Smooth muscle cell (in vitro differentiated cells): ENCODE data around the gene SSR2. TPM values are rescaled to one million over a fixed set of nuclear protein-coding genes. Genes with fewer than 3 reads are reported as not detected.

Experiments used
- DNase-seq: peaks from one replicate; lab custom pipeline; 2025; ENCODE audit not compliant: unreplicated experiment; lab: John Stamatoyannopoulos, UW
- H2AFZ ChIP-seq: fragments of 200-600 bp; sonication (generic); 2 replicates; pipeline ENCODE4 v1.6.0; 2016; ENCODE audit warnings: antibody characterized with exemption, low read depth, mild to moderate bottlenecking
- H3F3A ChIP-seq: fragments of 200-600 bp; sonication (generic); 2 replicates; pipeline ENCODE4 v1.6.0; 2017; ENCODE audit warnings: antibody characterized with exemption, low read depth
- H3K27ac ChIP-seq: fragments of 200-600 bp; sonication (generic); 2 replicates; pipeline ENCODE4 v1.5.1; 2016; ENCODE audit warnings: low read depth, mild to moderate bottlenecking
- H3K27me3 ChIP-seq: fragments of 200-600 bp; sonication (generic); 2 replicates; pipeline ENCODE4 v1.6.1; 2016; ENCODE audit warnings: low read depth, mild to moderate bottlenecking
- H3K36me3 ChIP-seq: fragments of 200-600 bp; sonication (generic); 2 replicates; pipeline ENCODE4 v1.5.1; 2016; ENCODE audit warnings: low read depth
- H3K4me1 ChIP-seq: fragments of 200-600 bp; sonication (generic); 2 replicates; pipeline ENCODE4 v1.5.1; 2016; ENCODE audit warnings: low read depth
- H3K4me2 ChIP-seq: fragments of 200-600 bp; sonication (generic); 2 replicates; pipeline ENCODE4 v1.6.0; 2016; ENCODE audit warnings: mild to moderate bottlenecking
- H3K4me3 ChIP-seq: fragments of 200-600 bp; sonication (generic); 2 replicates; pipeline ENCODE4 v1.5.1; 2016; ENCODE audit warnings: mild to moderate bottlenecking
- H3K79me2 ChIP-seq: fragments of 200-600 bp; sonication (generic); 2 replicates; pipeline ENCODE4 v1.6.0; 2016; ENCODE audit warnings: low read depth, mild to moderate bottlenecking
- H3K9ac ChIP-seq: fragments of 200-600 bp; sonication (generic); 2 replicates; pipeline ENCODE4 v1.6.0; 2016; ENCODE audit warnings: low read depth
- H3K9me3 ChIP-seq: fragments of 200-600 bp; sonication (generic); replicated peaks from 2 replicates; pipeline ENCODE4 v1.5.1; 2016; ENCODE audit warnings: low read depth
- H4K20me1 ChIP-seq: fragments of 200-600 bp; sonication (generic); 2 replicates; pipeline ENCODE4 v1.6.0; 2016; ENCODE audit warnings: low read depth
- CTCF ChIP-seq: fragments of 200-600 bp; sonication (generic); IDR thresholded peaks from 2 replicates; pipeline ENCODE4 v1.5.1; 2017; ENCODE audit warnings: borderline replicate concordance, mild to moderate bottlenecking, antibody characterized with exemption; ENCODE audit not compliant: insufficient read depth, poor library complexity, severe bottlenecking
- WGBS: methylation state at CpG from one replicate; pipeline ENCODE4 v1.1.7; 2016; ENCODE audit warnings: low lambda C conversion rate; 5-methylcytosine and 5-hydroxymethylcytosine counted together
- polyA plus RNA-seq: library from polyadenylated mRNA; unstranded; fragments of >200 nt; fragmentation: Nextera tagmentation; extraction: Ambion mirVana; gene quantifications from 2 replicates; pipeline ENCODE4 v1.2.1, GENCODE V29; 2016
- total RNA-seq: library from RNA; depleted of rRNA; stranded (reverse); fragments of >200 nt; gene quantifications from 2 replicates; pipeline ENCODE4 v1.2.3, GENCODE V29; 2014

The SSR2 gene
- total and polyA plus RNA-seq, 2 experiments from 2014 or later, result 447 to 457 TPM

DNA sequence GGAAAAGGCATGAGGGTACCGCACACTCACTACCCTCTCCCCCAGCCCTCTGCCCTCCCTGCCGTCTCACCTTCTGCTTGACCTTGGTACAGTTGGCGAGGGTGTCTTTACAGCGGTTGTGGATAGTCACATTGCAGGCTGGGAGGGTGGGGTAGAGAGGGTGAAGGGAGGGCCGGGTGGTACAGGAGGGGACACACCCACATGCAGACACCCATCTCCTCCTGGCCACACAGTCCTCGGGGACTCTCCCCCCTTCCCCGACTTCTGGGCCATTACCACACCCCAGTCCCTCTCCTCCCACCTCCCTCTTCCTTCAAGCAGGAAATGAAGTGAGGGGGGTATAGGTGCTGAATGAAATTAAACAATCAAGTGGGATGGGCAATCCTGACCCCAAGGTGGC, 54.0 kb downstream of the SSR2 start:
- Histone ChIP-seq H3K79me2 (peaks cover 56% of the 10 kb centered on the region), H4K20me1 (peaks cover 80% of the 10 kb centered on the region), H3K36me3 (no peaks in the 10 kb centered on the region), H3K27ac (no peak overlapping the region), H3K4me2 (no peak overlapping the region), H3K9ac (no peak overlapping the region), H3K27me3 (no peaks in the 10 kb centered on the region), H3K9me3 (no peaks in the 10 kb centered on the region), H3F3A (peaks cover 4% of the 10 kb centered on the region), H3K4me1 (peaks cover 32% of the 10 kb centered on the region), H3K4me3 (no peak overlapping the region), H2AFZ (no peak overlapping the region)
- no peak for DNase-seq
- no peak for TF ChIP-seq CTCF
- WGBS, result 95% methylated on average over 6 of the region's 7 CpGs

- no peak overlapping the region for H3K27ac ChIP-seq
- WGBS, result 92% methylated on average over 9 of the region's 9 CpGs
These were observed 54.6 kb downstream of the SSR2 start for GRCh38 chr1:155966135-155966534.

GRCh38 chr1:155964193-155964592, 56.6 kb downstream of the SSR2 start:
- WGBS, result 93% methylated on average over 7 of the region's 7 CpGs
- Histone ChIP-seq H2AFZ (no peak overlapping the region), H3K4me1 (peaks cover 19% of the 10 kb centered on the region), H3K4me3 (no peak overlapping the region), H4K20me1 (peaks cover 78% of the 10 kb centered on the region), H3K36me3 (no peaks in the 10 kb centered on the region), H3K79me2 (peaks cover 38% of the 10 kb centered on the region), H3F3A (no peaks in the 10 kb centered on the region), H3K27ac (no peak overlapping the region), H3K9me3 (no peaks in the 10 kb centered on the region), H3K4me2 (no peak overlapping the region), H3K9ac (no peak overlapping the region), H3K27me3 (no peaks in the 10 kb centered on the region)
- no peak for TF ChIP-seq CTCF
- no peak for DNase-seq

More at GRCh38 chr1:155966135-155966534, 54.6 kb downstream of the SSR2 start:
- Histone ChIP-seq H4K20me1 (peaks cover 79% of the 10 kb centered on the region), H3F3A (peaks cover 4% of the 10 kb centered on the region), H3K9ac (no peak overlapping the region), H3K79me2 (peaks cover 51% of the 10 kb centered on the region), H3K9me3 (no peaks in the 10 kb centered on the region), H3K4me2 (no peak overlapping the region), H2AFZ (no peak overlapping the region), H3K4me3 (no peak overlapping the region), H3K27me3 (no peaks in the 10 kb centered on the region), H3K4me1 (peaks cover 32% of the 10 kb centered on the region), H3K36me3 (no peaks in the 10 kb centered on the region)
- no peak for DNase-seq
- TF ChIP-seq CTCF, result no peak

DNA sequence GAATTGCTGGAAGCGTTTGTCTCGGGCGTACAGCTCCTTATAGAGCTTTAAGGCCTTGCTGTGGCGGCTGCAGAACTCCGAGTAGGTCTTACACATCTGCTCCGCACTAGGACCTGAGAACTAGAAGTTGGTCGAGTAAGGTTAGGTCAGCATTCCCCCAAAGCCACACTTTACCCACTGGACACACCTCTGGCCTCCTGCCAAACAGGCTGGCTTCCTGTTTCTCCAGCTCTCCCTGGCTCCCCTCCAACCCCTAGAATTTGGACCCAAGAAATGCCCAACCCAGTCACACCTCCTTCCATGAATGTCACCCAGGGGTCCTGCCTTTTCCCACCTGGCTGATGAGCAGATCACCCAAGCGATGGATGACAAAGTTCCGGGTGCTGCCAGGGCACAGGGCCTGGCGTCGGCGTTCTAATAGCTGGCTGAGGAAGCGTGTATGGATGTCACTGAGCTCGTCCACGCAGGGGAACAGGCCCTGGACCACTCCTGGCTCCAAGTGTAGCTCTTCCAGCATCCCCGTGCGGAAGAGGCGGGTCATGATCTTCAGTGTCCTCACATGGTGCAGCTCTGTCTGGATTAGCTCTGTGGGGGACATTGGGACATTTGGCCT, 58.0 kb downstream of the SSR2 start:
- Histone ChIP-seq H3K4me2 (no peak overlapping the region), H3K9me3 (no peaks in the 10 kb centered on the region), H2AFZ (no peak overlapping the region), H3K27ac (no peak overlapping the region), H3K4me1 (peaks cover 4% of the 10 kb centered on the region), H4K20me1 (peaks cover 66% of the 10 kb centered on the region), H3K9ac (no peak overlapping the region), H3K27me3 (no peaks in the 10 kb centered on the region), H3F3A (no peaks in the 10 kb centered on the region), H3K4me3 (no peak overlapping the region), H3K36me3 (peaks cover 4% of the 10 kb centered on the region), H3K79me2 (peaks cover 23% of the 10 kb centered on the region)
- no peak for DNase-seq
- 98% methylated on average over 18 of the region's 18 CpGs for WGBS
- no peak for TF ChIP-seq CTCF
